ENCODE results near the gene TLCD5. TPM values are rescaled to one million over a fixed set of nuclear protein-coding genes. Genes with fewer than 3 reads are reported as not detected.

Gene TLCD5
- total RNA-seq, 4 donors from 2014 or later = 0.27 to 1.0 (median 0.70) TPM

DNA sequence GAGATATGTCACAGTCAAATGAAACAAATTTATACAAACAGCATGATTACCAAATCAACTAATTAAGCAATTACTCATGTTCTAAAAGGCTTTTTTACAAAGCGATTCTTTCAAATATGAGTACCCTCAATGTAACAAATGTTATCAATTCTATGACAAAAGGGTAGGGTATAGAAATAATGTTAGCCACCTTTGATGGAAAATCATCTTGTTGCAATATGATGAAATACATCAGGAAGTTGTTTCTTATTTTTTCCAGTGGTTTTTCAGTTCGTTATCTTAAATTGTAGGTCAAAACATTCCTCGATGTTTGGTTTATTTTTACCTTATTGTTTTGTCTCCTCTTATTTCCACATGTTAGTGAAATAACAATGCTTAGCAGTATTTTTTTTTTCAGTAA lies 17.6 kb downstream of the TLCD5 start:
- Histone ChIP-seq H3K36me3 (no peaks in the 10 kb centered on the region), H3K4me3 (no peak overlapping the region), H3K9me3 (no peaks in the 10 kb centered on the region), H3K4me1 (peaks cover 85 to 89% of the 10 kb centered on the region in 2 donors), H3K27me3 (no peaks in the 10 kb centered on the region), H3K27ac (peak overlapping the region; percentile 87 to 99 (median 98))
- in situ Hi-C loops (cut with MboI; ENCODE audit: low sequenced_read_pairs in 4 of 4) = loop anchor here in 2 of 4 donors (25.0 kb wide), 1 partner anchor 95 kb away; no protein-coding TSS in a partner anchor
- intact Hi-C loops (cut with DNase I; ENCODE audit: low total_unique reads) = loop anchor here (10.0 kb wide), 1 partner anchor 1038 kb away; no protein-coding TSS in a partner anchor
- ATAC-seq = no peak
- no peak for DNase-seq
- no peak for TF ChIP-seq POLR2A (IDR thresholded peaks at IDR 0.05)
- TF ChIP-seq, protein P1, sequence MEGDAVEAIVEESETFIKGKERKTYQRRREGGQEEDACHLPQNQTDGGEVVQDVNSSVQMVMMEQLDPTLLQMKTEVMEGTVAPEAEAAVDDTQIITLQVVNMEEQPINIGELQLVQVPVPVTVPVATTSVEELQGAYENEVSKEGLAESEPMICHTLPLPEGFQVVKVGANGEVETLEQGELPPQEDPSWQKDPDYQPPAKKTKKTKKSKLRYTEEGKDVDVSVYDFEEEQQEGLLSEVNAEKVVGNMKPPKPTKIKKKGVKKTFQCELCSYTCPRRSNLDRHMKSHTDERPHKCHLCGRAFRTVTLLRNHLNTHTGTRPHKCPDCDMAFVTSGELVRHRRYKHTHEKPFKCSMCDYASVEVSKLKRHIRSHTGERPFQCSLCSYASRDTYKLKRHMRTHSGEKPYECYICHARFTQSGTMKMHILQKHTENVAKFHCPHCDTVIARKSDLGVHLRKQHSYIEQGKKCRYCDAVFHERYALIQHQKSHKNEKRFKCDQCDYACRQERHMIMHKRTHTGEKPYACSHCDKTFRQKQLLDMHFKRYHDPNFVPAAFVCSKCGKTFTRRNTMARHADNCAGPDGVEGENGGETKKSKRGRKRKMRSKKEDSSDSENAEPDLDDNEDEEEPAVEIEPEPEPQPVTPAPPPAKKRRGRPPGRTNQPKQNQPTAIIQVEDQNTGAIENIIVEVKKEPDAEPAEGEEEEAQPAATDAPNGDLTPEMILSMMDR (IDR thresholded peaks at IDR 0.05 in 4 of 5, conservative IDR thresholded peaks at IDR 0.05 in 1 of 5) = no peak

DNA sequence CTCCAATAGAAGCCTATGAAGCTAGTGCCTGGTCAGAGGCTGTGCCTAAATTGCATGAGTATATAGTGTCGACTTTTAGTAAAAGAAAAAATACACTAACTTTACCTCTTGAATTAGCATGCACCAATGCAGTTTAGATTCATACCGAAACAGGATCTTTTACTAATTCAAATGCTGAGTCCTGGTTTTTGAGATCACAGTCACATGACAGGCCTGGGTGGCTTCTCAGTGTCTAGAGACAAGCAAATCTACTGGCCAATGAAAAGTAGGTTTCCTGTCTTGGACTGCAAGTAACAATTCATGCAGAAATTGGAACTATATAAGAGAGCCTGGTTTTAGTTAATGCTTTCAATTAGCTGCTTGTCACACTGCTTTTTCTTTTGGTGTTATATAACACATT lies 18.3 kb downstream of the TLCD5 start:
- no peaks in the 10 kb centered on the region for H3K36me3 ChIP-seq
- DNase-seq (no peak), ATAC-seq (no peak)
- H3K4me1 ChIP-seq = peaks cover 92 to 96% of the 10 kb centered on the region in 2 donors
- H3K4me3 ChIP-seq = no peak overlapping the region
- in situ Hi-C loops (cut with MboI; ENCODE audit: low sequenced_read_pairs in 4 of 4) (loop anchor here in 2 of 4 donors (25.0 kb wide), 1 partner anchor 94 kb away; no protein-coding TSS in a partner anchor), intact Hi-C loops (cut with DNase I; ENCODE audit: low total_unique reads) (loop anchor here (10.0 kb wide), 1 partner anchor 1039 kb away; no protein-coding TSS in a partner anchor)
- no peaks in the 10 kb centered on the region for H3K27me3 ChIP-seq
- H3K27ac ChIP-seq = peak overlapping the region; percentile 67 to 99 (median 92)
- TF ChIP-seq, protein P1 (IDR thresholded peaks at IDR 0.05 in 4 of 5, conservative IDR thresholded peaks at IDR 0.05 in 1 of 5) = no peak
- TF ChIP-seq POLR2A (IDR thresholded peaks at IDR 0.05) = no peak
- H3K9me3 ChIP-seq = no peaks in the 10 kb centered on the region

DNA sequence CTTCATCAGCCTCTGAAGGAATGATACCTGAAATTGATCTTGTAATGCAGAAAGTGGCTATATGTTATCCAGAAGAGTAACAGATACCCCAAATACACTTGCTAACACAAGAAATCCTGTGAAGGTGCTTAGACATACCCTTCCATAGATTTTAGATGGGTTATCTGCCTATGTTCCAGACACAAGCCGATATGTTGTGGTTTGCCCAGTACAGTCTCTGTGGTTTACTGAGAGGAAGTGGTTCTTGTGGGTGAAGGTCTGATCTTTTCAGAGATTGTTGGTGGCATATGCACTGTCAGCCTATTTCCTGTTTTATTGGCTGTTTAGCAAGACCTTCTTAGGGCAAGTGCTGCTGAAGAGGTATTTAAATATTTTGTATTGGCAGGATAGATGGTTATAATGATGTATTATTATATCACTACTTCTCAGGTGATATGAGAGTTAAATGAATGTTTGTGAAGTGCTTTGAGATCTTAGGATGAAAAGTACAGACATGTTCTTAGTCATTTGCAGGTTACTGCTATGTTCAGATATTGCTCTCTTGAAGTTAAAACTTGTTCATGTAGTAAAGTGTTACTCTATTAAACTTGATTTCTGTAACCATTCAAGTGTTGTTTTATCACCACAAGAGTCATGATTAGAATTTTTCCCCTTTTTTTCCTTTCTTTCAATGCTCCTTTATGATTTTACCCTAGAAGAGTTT lies 19.4 kb downstream of the TLCD5 start:
- Histone ChIP-seq H3K36me3 (no peaks in the 10 kb centered on the region), H3K27ac (peak overlapping the region; percentile 67 to 99 (median 92)), H3K4me3 (peak overlapping the region in 1 of 4 donors; percentile 2), H3K4me1 (peaks cover 92 to 93% of the 10 kb centered on the region in 2 donors), H3K27me3 (no peaks in the 10 kb centered on the region), H3K9me3 (no peaks in the 10 kb centered on the region)
- ATAC-seq (no peak), DNase-seq (no peak)
- intact Hi-C loops (cut with DNase I; ENCODE audit: low total_unique reads) = loop anchor here (10.0 kb wide), 1 partner anchor 1040 kb away; no protein-coding TSS in a partner anchor
- TF ChIP-seq, protein P1 (IDR thresholded peaks at IDR 0.05 in 4 of 5, conservative IDR thresholded peaks at IDR 0.05 in 1 of 5) = no peak
- no peak for TF ChIP-seq POLR2A (IDR thresholded peaks at IDR 0.05)
- in situ Hi-C loops (cut with MboI; ENCODE audit: low sequenced_read_pairs in 4 of 4) = loop anchor here in 2 of 4 donors (25.0 kb wide), 1 partner anchor 93 kb away; no protein-coding TSS in a partner anchor

DNA sequence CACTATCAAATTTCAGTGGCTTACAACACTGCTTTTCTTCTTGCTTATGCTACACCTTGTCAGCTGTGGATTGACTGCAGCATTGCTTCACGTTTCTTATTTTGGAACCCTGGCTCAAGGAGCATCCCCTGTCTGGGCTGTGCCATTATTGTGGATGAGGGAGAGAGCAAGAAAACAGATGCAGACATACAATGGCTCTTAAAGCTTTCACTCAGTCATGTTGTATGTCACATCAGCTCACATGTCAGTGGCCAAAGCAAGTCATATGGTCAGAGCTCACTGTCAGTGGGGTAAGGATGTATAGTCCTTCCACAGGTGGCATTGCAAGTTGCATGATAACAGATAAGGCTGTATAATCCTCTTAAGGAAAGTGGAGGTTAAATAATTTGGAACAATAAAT lies 21.1 kb downstream of the TLCD5 start:
- intact Hi-C loops (cut with DNase I; ENCODE audit: low total_unique reads) = loop anchor here (2.0 to 10.0 kb wide), 2 partner anchors 55 to 1041 kb away; no protein-coding TSS in a partner anchor
- no peaks in the 10 kb centered on the region for H3K27me3 ChIP-seq
- H3K4me3 ChIP-seq = peak overlapping the region in 2 of 4 donors; percentile 7 to 24

More for the DNA sequence above, 21.1 kb downstream of the TLCD5 start:
- H3K36me3 ChIP-seq = no peaks in the 10 kb centered on the region
- H3K27ac ChIP-seq = peak overlapping the region; percentile 67 to 99 (median 92)
- in situ Hi-C loops (cut with MboI; ENCODE audit: low sequenced_read_pairs in 4 of 4) = loop anchor here in 2 of 4 donors (25.0 kb wide), 1 partner anchor 91 kb away; no protein-coding TSS in a partner anchor
- no peaks in the 10 kb centered on the region for H3K9me3 ChIP-seq
- DNase-seq = peak; percentile 49 to 67
- peak; percentile 87 to 95 for ATAC-seq
- no peak for TF ChIP-seq POLR2A (IDR thresholded peaks at IDR 0.05)
- TF ChIP-seq, protein P1 (IDR thresholded peaks at IDR 0.05 in 4 of 5, conservative IDR thresholded peaks at IDR 0.05 in 1 of 5) = no peak
- peaks cover 86% of the 10 kb centered on the region in 2 donors for H3K4me1 ChIP-seq
